Measurements from ENCODE around the gene SH3RF3.

SH3RF3 gene

DNA sequence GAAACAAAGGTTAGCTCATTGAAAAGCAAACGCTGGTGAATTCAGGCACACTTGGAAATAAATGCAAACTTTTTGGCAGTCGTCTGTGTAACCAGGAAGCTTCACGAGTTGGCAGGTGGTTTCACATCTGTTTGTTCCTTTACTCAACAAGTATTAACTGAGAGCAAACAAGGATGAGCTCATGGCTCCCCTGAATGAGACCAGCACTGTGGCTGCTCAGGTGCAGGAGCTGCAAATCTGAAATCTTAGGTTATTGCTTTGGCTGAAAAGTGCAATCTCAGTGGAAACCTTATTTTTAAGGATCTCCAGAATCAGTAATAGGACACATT, 46.3 kb downstream of the SH3RF3 start:
- DNase-seq (ENCODE audit: low spot score) (no peak), ATAC-seq (ENCODE audit: low read depth) (no peak)
- no peaks in the 10 kb centered on the region for H3K36me3 ChIP-seq (ENCODE audit: low read depth)

DNA sequence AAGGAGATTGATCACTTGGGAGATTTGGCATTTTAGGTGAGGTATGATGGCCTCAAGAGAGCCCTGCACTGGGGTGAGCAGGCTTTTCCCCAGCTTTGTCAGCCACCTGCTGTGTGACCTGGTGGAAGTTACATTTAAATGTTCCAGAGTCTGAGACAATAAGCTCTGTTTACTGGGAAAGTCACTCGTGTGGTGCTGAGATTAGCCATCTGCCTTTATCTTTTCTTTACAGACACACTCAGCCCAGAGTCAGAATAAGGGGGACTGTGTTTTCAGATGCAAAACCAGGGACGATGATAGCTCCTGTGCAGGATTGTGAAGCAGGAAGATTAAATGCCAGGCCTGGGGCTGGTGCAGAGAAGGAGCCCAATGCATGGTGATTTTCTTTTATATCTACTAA, 47.9 kb downstream of the SH3RF3 start:
- TF ChIP-seq, protein P1, sequence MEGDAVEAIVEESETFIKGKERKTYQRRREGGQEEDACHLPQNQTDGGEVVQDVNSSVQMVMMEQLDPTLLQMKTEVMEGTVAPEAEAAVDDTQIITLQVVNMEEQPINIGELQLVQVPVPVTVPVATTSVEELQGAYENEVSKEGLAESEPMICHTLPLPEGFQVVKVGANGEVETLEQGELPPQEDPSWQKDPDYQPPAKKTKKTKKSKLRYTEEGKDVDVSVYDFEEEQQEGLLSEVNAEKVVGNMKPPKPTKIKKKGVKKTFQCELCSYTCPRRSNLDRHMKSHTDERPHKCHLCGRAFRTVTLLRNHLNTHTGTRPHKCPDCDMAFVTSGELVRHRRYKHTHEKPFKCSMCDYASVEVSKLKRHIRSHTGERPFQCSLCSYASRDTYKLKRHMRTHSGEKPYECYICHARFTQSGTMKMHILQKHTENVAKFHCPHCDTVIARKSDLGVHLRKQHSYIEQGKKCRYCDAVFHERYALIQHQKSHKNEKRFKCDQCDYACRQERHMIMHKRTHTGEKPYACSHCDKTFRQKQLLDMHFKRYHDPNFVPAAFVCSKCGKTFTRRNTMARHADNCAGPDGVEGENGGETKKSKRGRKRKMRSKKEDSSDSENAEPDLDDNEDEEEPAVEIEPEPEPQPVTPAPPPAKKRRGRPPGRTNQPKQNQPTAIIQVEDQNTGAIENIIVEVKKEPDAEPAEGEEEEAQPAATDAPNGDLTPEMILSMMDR (IDR thresholded peaks at IDR 0.05; ENCODE audit: poor library complexity, severe bottlenecking) = no peak
- H3K9me3 ChIP-seq (ENCODE audit: severe bottlenecking) = peaks cover 2% of the 10 kb centered on the region

More for the DNA sequence above, 46.3 kb downstream of the SH3RF3 start:
- H3K4me3 ChIP-seq (ENCODE audit: severe bottlenecking) = no peak overlapping the region
- peaks cover 2% of the 10 kb centered on the region for H3K9me3 ChIP-seq (ENCODE audit: severe bottlenecking)
- TF ChIP-seq, protein P1 (IDR thresholded peaks at IDR 0.05; ENCODE audit: poor library complexity, severe bottlenecking) = no peak
- H3K27ac ChIP-seq (ENCODE audit: poor library complexity, severe bottlenecking) = no peak overlapping the region
- H3K27me3 ChIP-seq (ENCODE audit: insufficient read depth, poor library complexity, severe bottlenecking) = no peaks in the 10 kb centered on the region
- H3K4me1 ChIP-seq (ENCODE audit: insufficient read depth, poor library complexity, severe bottlenecking) = peaks cover 22% of the 10 kb centered on the region

DNA sequence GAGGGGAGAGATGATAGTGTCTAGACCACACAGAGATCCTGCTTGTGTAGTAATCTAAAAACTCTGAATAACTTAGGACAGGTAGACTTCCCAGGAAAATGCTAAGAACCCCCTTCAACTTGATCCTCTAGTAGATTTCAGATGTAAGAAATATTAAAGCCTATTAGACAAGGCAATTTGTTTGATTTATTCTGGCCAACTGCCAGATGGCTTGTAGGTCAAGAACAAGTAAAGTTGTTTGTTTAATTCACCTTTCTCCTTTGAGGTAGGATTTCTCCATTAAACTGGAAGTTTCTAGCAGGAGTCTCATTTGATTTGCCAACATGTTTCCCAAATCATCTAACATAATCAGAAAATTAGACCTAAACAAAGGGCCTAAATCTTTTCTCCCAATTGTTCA, 48.6 kb downstream of the SH3RF3 start:
- Histone ChIP-seq H3K27me3 (ENCODE audit: insufficient read depth, poor library complexity, severe bottlenecking) (no peaks in the 10 kb centered on the region), H3K27ac (ENCODE audit: poor library complexity, severe bottlenecking) (no peak overlapping the region), H3K36me3 (ENCODE audit: low read depth) (peaks cover 5% of the 10 kb centered on the region; the same call in 1 of the 2 replicates), H3K4me3 (ENCODE audit: severe bottlenecking) (no peak overlapping the region), H3K4me1 (ENCODE audit: insufficient read depth, poor library complexity, severe bottlenecking) (peaks cover 5% of the 10 kb centered on the region), H3K9me3 (ENCODE audit: severe bottlenecking) (peaks cover 2% of the 10 kb centered on the region)
- no peak for ATAC-seq (ENCODE audit: low read depth)
- TF ChIP-seq, protein P1 (IDR thresholded peaks at IDR 0.05; ENCODE audit: poor library complexity, severe bottlenecking) = no peak
- no peak for DNase-seq (ENCODE audit: low spot score)

More for the DNA sequence above, 47.9 kb downstream of the SH3RF3 start:
- H3K27ac ChIP-seq (ENCODE audit: poor library complexity, severe bottlenecking) = no peak overlapping the region
- ATAC-seq (ENCODE audit: low read depth) (no peak), DNase-seq (ENCODE audit: low spot score) (no peak)
- H3K4me3 ChIP-seq (ENCODE audit: severe bottlenecking) = no peak overlapping the region
- H3K27me3 ChIP-seq (ENCODE audit: insufficient read depth, poor library complexity, severe bottlenecking) = no peaks in the 10 kb centered on the region
- peaks cover 2% of the 10 kb centered on the region; the same call in 1 of the 2 replicates for H3K36me3 ChIP-seq (ENCODE audit: low read depth)
- peaks cover 8% of the 10 kb centered on the region for H3K4me1 ChIP-seq (ENCODE audit: insufficient read depth, poor library complexity, severe bottlenecking)

DNA sequence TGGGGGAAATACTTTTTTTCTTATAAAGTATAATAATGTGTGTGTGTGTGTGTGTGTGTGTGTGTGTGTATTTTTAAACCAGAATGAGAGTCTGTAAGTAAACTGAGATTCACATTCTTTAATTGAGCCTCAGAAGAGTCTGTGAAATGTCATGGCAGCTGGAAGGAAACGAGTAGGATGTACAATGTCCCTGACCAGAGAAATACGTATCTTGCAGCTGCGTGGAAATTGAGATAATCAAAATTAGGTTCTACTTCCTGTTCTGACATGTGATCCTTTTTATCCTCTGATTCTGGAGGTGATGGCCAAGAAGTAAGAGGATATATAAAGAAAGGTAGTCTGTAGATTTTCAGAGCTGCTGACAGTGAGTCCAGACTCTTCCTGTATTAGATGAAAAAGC, 50.0 kb downstream of the SH3RF3 start:
- DNase-seq (ENCODE audit: low spot score) (no peak), ATAC-seq (ENCODE audit: low read depth) (no peak)
- TF ChIP-seq, protein P1 (IDR thresholded peaks at IDR 0.05; ENCODE audit: poor library complexity, severe bottlenecking) = no peak
- Histone ChIP-seq H3K27ac (ENCODE audit: poor library complexity, severe bottlenecking) (no peak overlapping the region), H3K36me3 (ENCODE audit: low read depth) (peaks cover 5% of the 10 kb centered on the region; the same call in 1 of the 2 replicates), H3K4me1 (ENCODE audit: insufficient read depth, poor library complexity, severe bottlenecking) (peaks cover under 1% of the 10 kb centered on the region), H3K9me3 (ENCODE audit: severe bottlenecking) (peaks cover 2% of the 10 kb centered on the region), H3K27me3 (ENCODE audit: insufficient read depth, poor library complexity, severe bottlenecking) (no peaks in the 10 kb centered on the region), H3K4me3 (ENCODE audit: severe bottlenecking) (no peak overlapping the region)

DNA sequence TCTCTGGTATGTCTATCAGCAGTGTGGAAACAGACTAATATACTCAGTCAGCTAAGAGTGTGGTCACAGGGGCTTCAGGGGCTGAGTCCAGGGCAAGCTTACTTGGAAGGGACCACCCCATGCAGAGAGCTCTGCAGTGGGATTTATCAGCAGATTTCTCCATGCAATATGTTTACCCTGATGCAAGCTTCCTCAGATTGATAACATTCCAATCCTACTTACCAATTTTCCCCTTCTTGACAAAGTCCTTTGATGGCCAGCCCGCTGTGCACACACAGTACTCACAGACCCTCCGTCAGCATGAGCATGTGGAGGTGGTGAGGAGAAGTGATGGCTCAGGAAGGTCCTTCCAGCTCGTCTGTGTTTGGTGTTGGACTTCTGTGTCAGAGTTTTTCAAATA, 51.8 kb downstream of the SH3RF3 start:
- Histone ChIP-seq H3K27me3 (ENCODE audit: insufficient read depth, poor library complexity, severe bottlenecking) (no peaks in the 10 kb centered on the region), H3K4me3 (ENCODE audit: severe bottlenecking) (no peak overlapping the region), H3K9me3 (ENCODE audit: severe bottlenecking) (no peaks in the 10 kb centered on the region), H3K36me3 (ENCODE audit: low read depth) (peaks cover 5% of the 10 kb centered on the region; the same call in 1 of the 2 replicates), H3K4me1 (ENCODE audit: insufficient read depth, poor library complexity, severe bottlenecking) (peaks cover 9% of the 10 kb centered on the region), H3K27ac (ENCODE audit: poor library complexity, severe bottlenecking) (no peak overlapping the region)
- DNase-seq (ENCODE audit: low spot score) (no peak), ATAC-seq (ENCODE audit: low read depth) (no peak)
- TF ChIP-seq, protein P1 (IDR thresholded peaks at IDR 0.05; ENCODE audit: poor library complexity, severe bottlenecking) = no peak

All from RWPE2 (cell line).